Choroid plexus epithelial cell (primary cell): ENCODE results near the gene TET1.

Source experiments
- DNase-seq: peaks from one replicate; pipeline ENCODE4 v3.0.0-alpha.2; 2010; ENCODE audit warnings: low read depth
- H3K4me3 ChIP-seq: 2 replicates; pipeline ENCODE4 v1.5.1; 2011; ENCODE audit warnings: low read depth, mild to moderate bottlenecking, control low read depth, low read length, moderate library complexity
- TF ChIP-seq, protein P1 (sequence below): conservative IDR thresholded peaks from 2 replicates; pipeline ENCODE4 v1.5.1; 2011; ENCODE audit warnings: low read depth, mild to moderate bottlenecking, control low read depth, inconsistent platforms, low read length, moderate library complexity

The TET1 gene

DNA sequence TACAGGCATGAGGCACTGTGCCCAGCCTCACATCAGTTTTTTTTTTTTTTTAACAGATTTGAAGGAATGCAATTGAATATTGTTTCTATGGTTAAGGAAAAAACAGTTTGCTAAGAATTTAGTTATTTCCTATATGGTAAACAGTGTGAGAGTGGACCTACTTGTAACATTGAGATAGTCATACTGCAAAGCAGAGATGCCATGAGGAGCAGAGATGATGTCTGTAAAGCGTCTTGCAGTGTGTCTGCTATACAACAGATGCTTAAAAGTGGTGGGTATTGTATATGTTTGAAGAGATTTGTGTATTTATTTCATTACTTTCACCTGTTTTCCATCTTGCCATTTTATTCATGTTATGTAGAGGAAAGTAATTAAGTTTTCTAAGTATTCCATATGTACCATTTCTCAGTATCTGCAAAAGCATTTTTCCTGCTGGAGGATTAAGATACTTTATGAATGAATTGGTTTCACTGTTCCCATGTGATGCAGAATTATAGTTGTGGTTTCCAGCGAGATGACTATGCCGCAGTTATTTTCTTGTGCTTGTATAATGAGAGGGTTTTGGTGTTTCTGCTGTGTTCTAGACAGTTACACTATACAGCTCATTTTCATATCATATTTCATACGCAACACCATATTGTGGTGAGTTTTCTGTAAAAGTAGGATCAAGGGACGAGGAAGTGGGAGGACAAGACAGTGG, 26.6 kb downstream of the TET1 start:
- H3K4me3 ChIP-seq: no peak overlapping the region
- TF ChIP-seq, protein P1, sequence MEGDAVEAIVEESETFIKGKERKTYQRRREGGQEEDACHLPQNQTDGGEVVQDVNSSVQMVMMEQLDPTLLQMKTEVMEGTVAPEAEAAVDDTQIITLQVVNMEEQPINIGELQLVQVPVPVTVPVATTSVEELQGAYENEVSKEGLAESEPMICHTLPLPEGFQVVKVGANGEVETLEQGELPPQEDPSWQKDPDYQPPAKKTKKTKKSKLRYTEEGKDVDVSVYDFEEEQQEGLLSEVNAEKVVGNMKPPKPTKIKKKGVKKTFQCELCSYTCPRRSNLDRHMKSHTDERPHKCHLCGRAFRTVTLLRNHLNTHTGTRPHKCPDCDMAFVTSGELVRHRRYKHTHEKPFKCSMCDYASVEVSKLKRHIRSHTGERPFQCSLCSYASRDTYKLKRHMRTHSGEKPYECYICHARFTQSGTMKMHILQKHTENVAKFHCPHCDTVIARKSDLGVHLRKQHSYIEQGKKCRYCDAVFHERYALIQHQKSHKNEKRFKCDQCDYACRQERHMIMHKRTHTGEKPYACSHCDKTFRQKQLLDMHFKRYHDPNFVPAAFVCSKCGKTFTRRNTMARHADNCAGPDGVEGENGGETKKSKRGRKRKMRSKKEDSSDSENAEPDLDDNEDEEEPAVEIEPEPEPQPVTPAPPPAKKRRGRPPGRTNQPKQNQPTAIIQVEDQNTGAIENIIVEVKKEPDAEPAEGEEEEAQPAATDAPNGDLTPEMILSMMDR: no peak

DNA sequence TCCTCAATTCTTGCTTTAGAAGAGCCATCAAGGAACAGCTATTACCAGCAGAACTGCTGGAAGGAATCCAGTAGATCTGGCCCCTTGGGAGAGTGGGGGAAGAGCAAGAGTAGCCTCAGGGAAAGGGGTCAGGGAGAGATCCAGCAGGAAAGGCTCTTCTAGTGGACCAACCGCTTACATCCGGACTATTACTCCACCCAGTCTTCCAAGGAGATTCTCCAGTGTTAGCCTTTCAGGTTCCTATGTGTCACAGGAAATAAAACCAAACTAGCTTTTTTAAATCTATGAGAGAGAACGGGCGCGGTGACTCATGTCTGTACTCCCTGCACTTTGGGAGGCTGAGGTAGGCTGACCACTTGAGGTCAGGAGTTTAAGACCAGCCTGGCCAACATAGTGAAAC, 34.3 kb downstream of the TET1 start:
- TF ChIP-seq, protein P1: no peak
- no peak overlapping the region for H3K4me3 ChIP-seq
- peak; percentile 67 for DNase-seq

More for the DNA sequence above, 26.6 kb downstream of the TET1 start:
- no peak for DNase-seq

DNA sequence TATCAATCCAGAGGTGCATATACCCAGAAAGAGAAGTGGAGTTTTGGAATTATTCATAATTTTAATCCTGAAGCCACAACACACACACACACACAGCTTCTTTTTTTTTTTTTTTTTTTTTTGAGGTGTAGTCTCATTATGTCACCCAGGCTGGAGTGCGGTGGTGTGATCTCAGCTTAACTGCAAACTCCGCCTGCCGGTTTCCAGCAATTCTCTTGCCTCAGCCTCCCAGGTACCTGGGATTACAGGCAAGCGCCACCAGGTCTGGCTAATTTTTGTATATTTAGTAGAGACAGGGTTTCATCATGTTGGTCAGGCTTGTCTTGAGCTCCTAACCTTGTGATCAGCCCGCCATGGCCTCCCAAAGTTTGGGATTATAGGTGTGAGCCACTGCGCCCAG, 35.4 kb downstream of the TET1 start:
- TF ChIP-seq, protein P1: no peak
- DNase-seq: no peak
- no peak overlapping the region for H3K4me3 ChIP-seq

DNA sequence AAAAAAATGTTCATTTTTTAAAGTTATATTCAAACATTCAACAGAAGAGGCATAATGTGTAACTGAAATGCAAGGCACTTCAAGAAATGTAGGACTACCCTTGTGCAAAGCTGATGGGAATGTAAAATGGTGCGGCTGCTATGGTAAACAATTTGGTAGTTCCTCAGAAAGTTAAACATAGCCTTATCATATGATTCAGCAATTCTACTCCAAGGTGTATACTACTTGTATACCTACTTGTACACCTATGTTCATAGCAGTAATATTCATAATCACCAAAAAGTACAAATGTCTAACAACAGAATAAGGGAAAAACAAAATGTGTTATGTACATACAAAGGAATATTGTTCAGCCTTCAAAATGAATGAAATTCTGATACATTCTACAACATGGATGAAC, 37.3 kb downstream of the TET1 start:
- TF ChIP-seq, protein P1: no peak
- DNase-seq: no peak
- no peak overlapping the region for H3K4me3 ChIP-seq

DNA sequence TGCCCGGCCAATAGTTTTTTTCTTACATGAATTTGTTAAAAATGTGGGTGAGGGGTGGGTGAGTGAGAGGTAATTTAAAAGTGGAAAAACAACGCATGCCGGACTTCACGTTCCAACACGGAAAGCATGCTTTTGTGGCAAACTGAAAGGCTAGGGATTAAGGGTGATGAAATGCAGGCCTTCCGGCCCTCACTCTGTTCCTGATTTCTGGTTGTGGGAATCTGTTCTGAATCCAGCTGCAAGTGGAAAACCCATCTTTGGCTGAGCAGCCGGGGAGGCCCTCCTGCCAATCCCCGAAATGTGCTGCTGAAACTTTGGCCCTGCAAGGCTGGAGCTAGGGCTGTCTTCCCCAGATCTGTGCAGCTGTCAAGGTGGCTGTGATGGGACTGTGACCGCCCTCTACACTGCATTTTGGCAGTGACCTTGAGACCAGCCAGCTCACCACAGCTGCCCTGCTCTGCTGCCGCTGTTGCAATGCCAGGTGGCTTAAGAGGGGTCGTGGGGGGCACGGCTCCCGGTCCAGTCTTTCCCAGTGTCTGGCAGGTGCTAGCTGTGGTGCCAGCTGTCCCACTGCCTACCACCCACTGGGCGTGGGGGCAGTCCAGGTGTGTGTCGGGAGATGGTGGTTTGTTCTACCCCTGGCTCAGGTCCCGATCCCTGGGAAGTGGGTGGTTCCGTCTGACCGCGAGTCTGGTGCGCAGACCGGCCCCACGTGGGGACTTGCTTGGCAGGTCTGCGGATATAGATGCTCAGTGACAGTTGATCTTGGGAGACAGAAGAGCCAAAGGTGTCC, 39.0 kb downstream of the TET1 start:
- no peak overlapping the region for H3K4me3 ChIP-seq
- TF ChIP-seq, protein P1: no peak

DNA sequence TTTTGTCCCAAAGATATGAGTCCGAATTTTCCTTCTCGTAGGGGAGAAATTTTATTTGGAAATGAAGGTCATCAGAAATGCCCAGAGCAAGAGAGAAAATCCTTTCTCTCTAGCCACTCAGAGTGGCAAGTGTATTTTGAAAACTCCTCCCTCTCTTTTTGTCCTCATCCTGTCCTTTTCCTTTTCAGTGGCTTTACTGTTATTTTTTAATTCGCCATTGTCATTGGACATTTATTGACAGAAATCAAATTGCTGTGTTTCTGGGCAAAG, 39.6 kb downstream of the TET1 start:
- TF ChIP-seq, protein P1: no peak
- no peak for DNase-seq
- H3K4me3 ChIP-seq: peak overlapping the region; percentile 64

More for the DNA sequence above, 39.0 kb downstream of the TET1 start:
- no peak for DNase-seq
